PC-9 (cell line): ENCODE data around the gene TMTC2. TPM values are rescaled to one million over a fixed set of nuclear protein-coding genes. Genes with fewer than 3 reads are reported as not detected.

Source experiments
- BruUV-seq: library from RNA; stranded (reverse); fragments of 400-500 nt; replicated peaks from 2 replicates; lab custom pipeline; 2021; lab: Mats Ljungman, UMichigan
- CTCF ChIA-PET: fragments of 300-600 bp; sonication (Branson Sonifier 250); formaldehyde crosslinking; loops from one replicate; lab custom pipeline; 2022; ENCODE audit warnings: antibody characterized with exemption; lab: Charles Lee
- POLR2A ChIA-PET: fragments of 300-600 bp; sonication (Branson Sonifier 250); formaldehyde crosslinking; loops from one replicate; lab custom pipeline; 2022; ENCODE audit warnings: antibody characterized with exemption; ENCODE audit not compliant: unreplicated experiment; lab: Charles Lee
- DNase-seq, 2 experiments: peaks; one replicate each; pipeline versions ENCODE4 v3.0.0 to v3.0.0-alpha.2; 2015 to 2022; ENCODE audit warnings: mixed read lengths in 1 of 2
- H2AFZ ChIP-seq: fragments of 200-600 bp; sonication (generic); 2 replicates; pipeline ENCODE4 v1.8.1; 2017; ENCODE audit warnings: antibody characterized with exemption
- H3F3A ChIP-seq: fragments of 200-600 bp; sonication (generic); 2 replicates; pipeline ENCODE4 v1.8.1; 2017; ENCODE audit warnings: antibody characterized with exemption, mild to moderate bottlenecking, low read depth; ENCODE audit not compliant: insufficient read depth
- H3K27ac ChIP-seq: fragments of 200-600 bp; sonication (generic); 2 replicates; pipeline ENCODE4 v1.6.1; 2016; ENCODE audit warnings: mixed run types
- H3K27me3 ChIP-seq: fragments of 200-600 bp; sonication (generic); 2 replicates; pipeline ENCODE4 v1.6.1; 2016; ENCODE audit warnings: low read depth, mixed run types; ENCODE audit not compliant: insufficient read depth
- H3K36me3 ChIP-seq: fragments of 200-600 bp; sonication (generic); 2 replicates; pipeline ENCODE4 v1.6.1; 2016; ENCODE audit warnings: low read depth, mixed run types
- H3K4me1 ChIP-seq: fragments of 200-600 bp; sonication (generic); replicated peaks from 2 replicates; pipeline ENCODE4 v1.6.1; 2016; ENCODE audit warnings: mixed run types; ENCODE audit not compliant: insufficient read depth
- H3K4me2 ChIP-seq: fragments of 200-600 bp; sonication (generic); 2 replicates; pipeline ENCODE4 v1.6.1; 2017; ENCODE audit warnings: mixed run types
- H3K4me3 ChIP-seq: fragments of 200-600 bp; sonication (generic); 2 replicates; pipeline ENCODE4 v1.6.1; 2016; ENCODE audit warnings: mixed run types
- H3K79me2 ChIP-seq: fragments of 200-600 bp; sonication (generic); 2 replicates; pipeline ENCODE4 v1.6.1; 2017; ENCODE audit warnings: low read depth, mixed run types
- H3K9me2 ChIP-seq: fragments of 200-600 bp; sonication (generic); 2 replicates; pipeline ENCODE4 v1.8.1; 2017; ENCODE audit warnings: mild to moderate bottlenecking; ENCODE audit not compliant: insufficient read depth
- H3K9me3 ChIP-seq: fragments of 200-600 bp; sonication (generic); 2 replicates; pipeline ENCODE4 v1.8.1; 2016; ENCODE audit warnings: low read depth; ENCODE audit not compliant: insufficient read depth
- H4K20me1 ChIP-seq: fragments of 200-600 bp; sonication (generic); 2 replicates; pipeline ENCODE4 v1.8.1; 2017; ENCODE audit not compliant: insufficient read depth
- EZH2 ChIP-seq: fragments of 200-600 bp; sonication (generic); IDR thresholded peaks from 2 replicates; pipeline ENCODE4 v1.8.0; 2017; ENCODE audit warnings: antibody characterized with exemption, low read depth
- intact Hi-C: fragments of 100-400 bp; cut with micrococcal nuclease; formaldehyde crosslinking; loops from one replicate; pipeline ENCODE4 v1.10.0; 2022; ENCODE audit not compliant: unreplicated experiment
- total RNA-seq: library from RNA; stranded (reverse); gene quantifications from 2 replicates; pipeline ENCODE4 v1.2.3, GENCODE V29; 2021
- TF ChIP-seq, protein P1 (sequence below): fragments of 200-600 bp; sonication (generic); conservative IDR thresholded peaks from 2 replicates; pipeline ENCODE4 v1.6.1; 2017; ENCODE audit warnings: mixed run types, antibody characterized with exemption, mild to moderate bottlenecking, moderate library complexity

TMTC2 gene
- total RNA-seq, 1 experiment from 2014 or later, result 8.6 TPM

- TF ChIP-seq, protein P1, sequence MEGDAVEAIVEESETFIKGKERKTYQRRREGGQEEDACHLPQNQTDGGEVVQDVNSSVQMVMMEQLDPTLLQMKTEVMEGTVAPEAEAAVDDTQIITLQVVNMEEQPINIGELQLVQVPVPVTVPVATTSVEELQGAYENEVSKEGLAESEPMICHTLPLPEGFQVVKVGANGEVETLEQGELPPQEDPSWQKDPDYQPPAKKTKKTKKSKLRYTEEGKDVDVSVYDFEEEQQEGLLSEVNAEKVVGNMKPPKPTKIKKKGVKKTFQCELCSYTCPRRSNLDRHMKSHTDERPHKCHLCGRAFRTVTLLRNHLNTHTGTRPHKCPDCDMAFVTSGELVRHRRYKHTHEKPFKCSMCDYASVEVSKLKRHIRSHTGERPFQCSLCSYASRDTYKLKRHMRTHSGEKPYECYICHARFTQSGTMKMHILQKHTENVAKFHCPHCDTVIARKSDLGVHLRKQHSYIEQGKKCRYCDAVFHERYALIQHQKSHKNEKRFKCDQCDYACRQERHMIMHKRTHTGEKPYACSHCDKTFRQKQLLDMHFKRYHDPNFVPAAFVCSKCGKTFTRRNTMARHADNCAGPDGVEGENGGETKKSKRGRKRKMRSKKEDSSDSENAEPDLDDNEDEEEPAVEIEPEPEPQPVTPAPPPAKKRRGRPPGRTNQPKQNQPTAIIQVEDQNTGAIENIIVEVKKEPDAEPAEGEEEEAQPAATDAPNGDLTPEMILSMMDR, result no peak
- no peak for TF ChIP-seq EZH2
- Histone ChIP-seq H4K20me1 (no peaks in the 10 kb centered on the region), H3K4me2 (no peak overlapping the region), H3K79me2 (no peaks in the 10 kb centered on the region), H3K9me3 (no peaks in the 10 kb centered on the region), H3K27ac (no peak overlapping the region), H2AFZ (no peak overlapping the region), H3F3A (no peaks in the 10 kb centered on the region), H3K4me1 (no peaks in the 10 kb centered on the region), H3K4me3 (no peak overlapping the region), H3K36me3 (no peaks in the 10 kb centered on the region), H3K9me2 (no peaks in the 10 kb centered on the region), H3K27me3 (no peaks in the 10 kb centered on the region)
- no peak for DNase-seq
- intact Hi-C loops, result no loop called here
- ChIA-PET POLR2A (no interaction called here), CTCF (no interaction called here)
- no TSS peak for BruUV-seq
Measured at GRCh38 chr12:82663893-82664292, 22.8 kb upstream of the TMTC2 start.

DNA sequence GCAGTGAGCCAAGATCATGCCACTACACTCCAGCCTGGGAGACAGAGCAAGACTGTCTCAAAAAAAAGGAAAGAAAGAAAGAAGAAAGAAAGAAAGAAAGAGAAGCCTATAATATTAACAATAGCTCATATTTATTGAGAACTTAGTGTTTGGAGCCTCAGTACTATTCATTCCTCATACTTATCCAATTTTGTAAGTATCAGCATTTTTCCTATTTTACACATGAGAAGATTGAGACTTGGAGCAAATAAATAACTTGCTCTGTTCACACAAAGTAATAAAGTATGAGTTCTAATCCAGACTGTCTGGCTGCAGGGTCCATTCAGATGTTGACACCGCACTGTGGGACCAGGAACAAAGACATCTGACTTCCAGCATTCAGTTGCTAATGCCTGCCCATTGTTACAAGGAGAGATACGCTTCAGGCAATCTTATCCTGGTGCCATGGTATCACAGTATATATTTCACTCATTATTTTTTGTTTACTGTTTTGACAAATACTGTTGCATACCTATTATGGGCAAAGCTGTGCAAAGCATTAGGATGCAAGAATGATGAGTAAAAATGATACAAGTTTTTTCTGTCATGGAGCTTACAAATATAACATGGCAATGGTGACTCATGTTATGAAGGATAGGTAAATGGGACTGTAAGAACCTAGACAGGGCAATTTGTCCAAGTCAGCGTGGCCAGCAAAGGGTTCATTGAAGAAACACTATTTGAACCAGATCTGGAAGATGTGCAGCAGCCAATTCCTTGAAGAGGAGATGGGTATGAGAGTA lies 21.4 kb upstream of the TMTC2 start:
- H4K20me1 ChIP-seq, result no peaks in the 10 kb centered on the region
- ChIA-PET POLR2A (no interaction called here), CTCF (no interaction called here)
- intact Hi-C loops, result no loop called here
- H2AFZ ChIP-seq, result no peak overlapping the region
- no peaks in the 10 kb centered on the region for H3K36me3 ChIP-seq
- H3K4me1 ChIP-seq, result no peaks in the 10 kb centered on the region
- H3K27me3 ChIP-seq, result no peaks in the 10 kb centered on the region
- no peaks in the 10 kb centered on the region for H3F3A ChIP-seq
- TF ChIP-seq, protein P1, result no peak
- TF ChIP-seq EZH2, result no peak
- H3K9me3 ChIP-seq, result no peaks in the 10 kb centered on the region
- no peak for DNase-seq
- H3K4me2 ChIP-seq, result no peak overlapping the region
- H3K4me3 ChIP-seq, result no peak overlapping the region
- BruUV-seq, result no TSS peak
- H3K9me2 ChIP-seq, result no peaks in the 10 kb centered on the region
- no peaks in the 10 kb centered on the region for H3K79me2 ChIP-seq
- H3K27ac ChIP-seq, result no peak overlapping the region

DNA sequence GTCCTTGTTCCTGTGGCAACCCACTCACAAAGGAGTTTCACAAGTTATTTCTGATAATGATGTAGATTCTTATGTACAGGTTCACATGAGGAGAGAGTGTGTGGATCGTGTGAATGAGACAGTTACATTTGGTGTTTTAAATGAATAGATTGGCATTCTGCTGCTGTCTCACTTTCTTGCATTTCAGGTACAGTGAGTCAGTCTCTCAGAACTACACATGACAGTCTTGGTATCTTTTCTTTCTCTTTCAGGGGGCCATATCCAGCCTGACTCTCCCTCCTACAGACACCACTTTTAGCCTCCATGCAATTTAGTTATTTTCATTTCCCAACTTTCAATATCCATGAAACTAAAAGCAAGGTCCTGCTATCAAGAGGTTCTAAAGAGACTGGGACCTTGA lies 19.9 kb upstream of the TMTC2 start:
- no TSS peak for BruUV-seq
- CTCF ChIA-PET, result interaction anchor here (0.6 kb wide), 1 partner anchor 170 kb away, joined by 4 read pairs; no protein-coding TSS in a partner anchor

More for the DNA sequence above, 19.9 kb upstream of the TMTC2 start:
- Histone ChIP-seq H4K20me1 (no peaks in the 10 kb centered on the region), H2AFZ (no peak overlapping the region), H3K4me3 (no peak overlapping the region), H3K27ac (no peak overlapping the region), H3F3A (no peaks in the 10 kb centered on the region), H3K4me1 (no peaks in the 10 kb centered on the region), H3K36me3 (no peaks in the 10 kb centered on the region), H3K9me2 (no peaks in the 10 kb centered on the region), H3K79me2 (no peaks in the 10 kb centered on the region), H3K4me2 (no peak overlapping the region), H3K27me3 (no peaks in the 10 kb centered on the region), H3K9me3 (no peaks in the 10 kb centered on the region; the same call in 1 of the 2 replicates)
- intact Hi-C loops, result no loop called here
- DNase-seq, result no peak
- POLR2A ChIA-PET, result no interaction called here
- TF ChIP-seq, protein P1, result no peak
- TF ChIP-seq EZH2, result no peak
